HFFc6 (cell line): ENCODE results near the gene SEMA3D. TPM values are rescaled to one million over a fixed set of nuclear protein-coding genes. Genes with fewer than 3 reads are reported as not detected.

Experiments
- DNase-seq: peaks from one replicate; pipeline ENCODE4 v3.0.0-alpha.2; 2018
- H3K27ac Mint-ChIP-seq: 2 replicates; pipeline ENCODE4 v1.8.0; 2020; ENCODE audit warnings: mild to moderate bottlenecking, mixed read lengths
- H3K27me3 Mint-ChIP-seq: 2 replicates; pipeline ENCODE4 v1.8.0; 2021; ENCODE audit warnings: mild to moderate bottlenecking, moderate library complexity, mixed read lengths; ENCODE audit not compliant: insufficient read depth
- H3K36me3 Mint-ChIP-seq: 2 replicates; pipeline ENCODE4 v1.8.0; 2021; ENCODE audit warnings: low read depth, mixed read lengths
- H3K4me1 Mint-ChIP-seq: 2 replicates; pipeline ENCODE4 v1.8.0; 2020; ENCODE audit warnings: low read depth, mixed read lengths
- H3K4me3 Mint-ChIP-seq: 2 replicates; pipeline ENCODE4 v1.8.0; 2020; ENCODE audit warnings: mild to moderate bottlenecking, moderate library complexity, mixed read lengths
- H3K9me3 Mint-ChIP-seq: 2 replicates; pipeline ENCODE4 v1.8.0; 2020; ENCODE audit warnings: mild to moderate bottlenecking, mixed read lengths
- total RNA-seq, 6 experiments: library from RNA; stranded (reverse); fragmentation: NEBNext Ultra II Directional; extraction: Animal tissue kit (Norgen Biotek cat#: 25700); gene quantifications; 2 replicates in 1 of 6; 3 replicates in 5 of 6; pipeline ENCODE4 v1.2.3, GENCODE V29; 2021
- TF ChIP-seq, protein P1 (sequence below): fragments of 200-600 bp; sonication (generic); IDR thresholded peaks from 2 replicates; pipeline ENCODE4 v1.5.0; 2021; ENCODE audit warnings: antibody characterized with exemption, mild to moderate bottlenecking

The SEMA3D gene
- total RNA-seq, 6 experiments from 2014 or later = 16.5 to 23.7 (median 22.4) TPM

DNA sequence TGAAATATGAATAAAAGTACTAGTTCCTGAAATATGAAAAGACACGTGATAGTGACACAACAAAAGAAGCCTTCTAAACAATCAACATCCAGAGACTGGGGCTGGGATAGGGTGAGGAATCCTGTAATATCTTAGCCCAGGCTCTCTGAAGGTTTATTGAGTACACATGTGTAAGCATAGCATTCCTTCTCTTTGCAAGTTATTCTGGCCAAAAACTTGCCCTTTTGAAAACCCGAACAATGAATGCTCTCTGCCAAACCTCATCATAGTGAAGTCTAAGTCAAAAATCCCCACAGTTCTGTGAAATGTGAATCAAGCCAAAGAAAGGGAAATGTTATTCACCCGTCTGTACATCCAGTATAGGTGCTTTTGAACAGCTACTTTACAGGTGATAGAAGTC lies 11.6 kb downstream of the SEMA3D start:
- H3K4me1 Mint-ChIP-seq = peaks cover 62% of the 10 kb centered on the region
- peaks cover 32% of the 10 kb centered on the region for H3K36me3 Mint-ChIP-seq
- TF ChIP-seq, protein P1, sequence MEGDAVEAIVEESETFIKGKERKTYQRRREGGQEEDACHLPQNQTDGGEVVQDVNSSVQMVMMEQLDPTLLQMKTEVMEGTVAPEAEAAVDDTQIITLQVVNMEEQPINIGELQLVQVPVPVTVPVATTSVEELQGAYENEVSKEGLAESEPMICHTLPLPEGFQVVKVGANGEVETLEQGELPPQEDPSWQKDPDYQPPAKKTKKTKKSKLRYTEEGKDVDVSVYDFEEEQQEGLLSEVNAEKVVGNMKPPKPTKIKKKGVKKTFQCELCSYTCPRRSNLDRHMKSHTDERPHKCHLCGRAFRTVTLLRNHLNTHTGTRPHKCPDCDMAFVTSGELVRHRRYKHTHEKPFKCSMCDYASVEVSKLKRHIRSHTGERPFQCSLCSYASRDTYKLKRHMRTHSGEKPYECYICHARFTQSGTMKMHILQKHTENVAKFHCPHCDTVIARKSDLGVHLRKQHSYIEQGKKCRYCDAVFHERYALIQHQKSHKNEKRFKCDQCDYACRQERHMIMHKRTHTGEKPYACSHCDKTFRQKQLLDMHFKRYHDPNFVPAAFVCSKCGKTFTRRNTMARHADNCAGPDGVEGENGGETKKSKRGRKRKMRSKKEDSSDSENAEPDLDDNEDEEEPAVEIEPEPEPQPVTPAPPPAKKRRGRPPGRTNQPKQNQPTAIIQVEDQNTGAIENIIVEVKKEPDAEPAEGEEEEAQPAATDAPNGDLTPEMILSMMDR = no peak
- H3K4me3 Mint-ChIP-seq = no peak overlapping the region
- no peak overlapping the region for H3K27ac Mint-ChIP-seq
- H3K27me3 Mint-ChIP-seq = peaks cover 2% of the 10 kb centered on the region
- no peak for DNase-seq
- peaks cover 26% of the 10 kb centered on the region for H3K9me3 Mint-ChIP-seq

DNA sequence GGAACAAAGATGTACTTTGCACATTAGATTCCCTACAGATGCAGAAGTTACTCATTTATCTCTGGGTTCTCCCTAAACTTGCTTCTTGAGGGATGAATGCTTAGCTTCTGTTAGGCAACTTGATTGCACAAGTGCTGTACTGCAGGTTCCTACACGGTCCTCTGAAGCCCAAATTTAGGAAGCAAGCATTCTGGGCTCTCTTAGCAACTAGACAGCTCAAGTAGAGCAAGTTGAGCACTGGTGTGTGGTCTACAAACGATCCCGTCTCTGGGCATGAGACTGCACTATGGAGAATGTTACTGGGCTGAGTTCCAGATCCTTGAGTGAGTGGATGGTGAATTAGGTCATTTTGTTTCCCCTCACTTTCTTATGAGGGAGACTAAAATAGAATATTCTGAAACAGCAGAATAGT lies 14.3 kb downstream of the SEMA3D start:
- Mint-ChIP-seq H3K4me3 (peak overlapping the region; percentile 67), H3K4me1 (peaks cover 62% of the 10 kb centered on the region), H3K27ac (peak overlapping the region; percentile 77), H3K27me3 (no peaks in the 10 kb centered on the region; the same call in 1 of the 2 replicates), H3K36me3 (peaks cover 9% of the 10 kb centered on the region), H3K9me3 (no peaks in the 10 kb centered on the region)
- TF ChIP-seq, protein P1 = no peak
- DNase-seq = peak; percentile 83

DNA sequence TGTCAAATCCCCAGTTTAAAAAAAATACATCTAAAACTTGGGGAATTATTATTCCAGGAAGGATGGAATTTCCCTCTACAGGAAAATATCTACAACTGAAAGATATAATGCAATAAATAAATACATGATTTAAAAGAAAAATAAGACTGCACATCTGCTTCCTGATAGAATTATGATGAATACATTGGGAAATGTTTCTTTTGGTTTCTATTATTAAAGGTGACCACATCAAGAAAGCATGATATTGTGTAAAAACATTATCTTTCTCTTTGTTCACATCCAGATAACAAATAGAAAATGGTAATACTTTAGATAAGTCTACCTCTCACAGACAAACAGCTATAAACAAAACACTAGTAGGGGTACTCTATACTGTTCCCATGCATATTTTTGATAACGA lies 19.2 kb downstream of the SEMA3D start:
- TF ChIP-seq, protein P1 = no peak
- H3K27ac Mint-ChIP-seq = no peak overlapping the region
- H3K36me3 Mint-ChIP-seq = no peaks in the 10 kb centered on the region
- no peaks in the 10 kb centered on the region for H3K27me3 Mint-ChIP-seq
- no peaks in the 10 kb centered on the region for H3K9me3 Mint-ChIP-seq
- H3K4me1 Mint-ChIP-seq = peaks cover 30% of the 10 kb centered on the region
- H3K4me3 Mint-ChIP-seq = no peak overlapping the region
- no peak for DNase-seq

DNA sequence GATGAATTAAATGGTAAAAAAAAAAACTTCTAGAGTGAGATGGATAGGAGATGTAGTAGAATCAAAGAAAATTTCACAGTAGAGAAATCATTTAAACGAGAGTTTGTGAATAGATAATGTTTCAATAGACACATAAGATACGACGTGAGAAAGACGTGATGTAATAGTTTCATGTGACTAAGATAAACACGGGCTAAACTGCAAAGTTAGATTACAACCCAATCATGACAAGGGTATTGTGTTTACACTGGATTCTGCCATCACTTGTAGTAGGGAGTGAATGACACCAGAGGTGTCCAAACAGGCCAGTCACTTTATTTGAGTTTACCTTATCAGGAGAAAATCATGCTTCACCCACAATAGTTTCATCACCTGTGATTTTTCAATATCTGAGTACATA lies 21.6 kb downstream of the SEMA3D start:
- TF ChIP-seq, protein P1 = no peak
- H3K9me3 Mint-ChIP-seq = no peaks in the 10 kb centered on the region
- H3K4me3 Mint-ChIP-seq = no peak overlapping the region
- peaks cover 46% of the 10 kb centered on the region for H3K4me1 Mint-ChIP-seq
- no peaks in the 10 kb centered on the region for H3K27me3 Mint-ChIP-seq
- H3K27ac Mint-ChIP-seq = no peak overlapping the region
- DNase-seq = no peak
- no peaks in the 10 kb centered on the region for H3K36me3 Mint-ChIP-seq

DNA sequence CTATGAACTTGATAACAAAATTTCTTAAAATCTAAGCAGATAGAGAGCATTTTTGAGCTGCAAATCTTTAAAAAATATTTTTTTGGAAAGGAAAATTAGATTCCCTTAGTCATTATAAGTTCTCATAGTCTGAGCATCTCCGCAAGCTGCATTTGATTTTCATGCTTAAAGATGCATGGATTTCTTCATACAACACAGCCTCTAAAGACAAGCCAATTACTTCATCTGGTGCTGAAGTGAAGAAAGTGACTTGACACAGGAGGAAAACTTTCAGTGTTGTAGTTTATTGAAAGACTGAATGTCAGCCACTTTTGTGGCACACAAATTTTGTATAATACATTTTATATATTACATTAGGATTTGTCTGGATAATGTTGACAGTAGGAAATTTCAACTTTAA lies 22.5 kb downstream of the SEMA3D start:
- Mint-ChIP-seq H3K4me3 (no peak overlapping the region), H3K9me3 (peaks cover 2% of the 10 kb centered on the region), H3K27me3 (no peaks in the 10 kb centered on the region), H3K36me3 (peaks cover 2% of the 10 kb centered on the region), H3K27ac (no peak overlapping the region), H3K4me1 (peaks cover 48% of the 10 kb centered on the region)
- DNase-seq = no peak
- TF ChIP-seq, protein P1 = no peak

DNA sequence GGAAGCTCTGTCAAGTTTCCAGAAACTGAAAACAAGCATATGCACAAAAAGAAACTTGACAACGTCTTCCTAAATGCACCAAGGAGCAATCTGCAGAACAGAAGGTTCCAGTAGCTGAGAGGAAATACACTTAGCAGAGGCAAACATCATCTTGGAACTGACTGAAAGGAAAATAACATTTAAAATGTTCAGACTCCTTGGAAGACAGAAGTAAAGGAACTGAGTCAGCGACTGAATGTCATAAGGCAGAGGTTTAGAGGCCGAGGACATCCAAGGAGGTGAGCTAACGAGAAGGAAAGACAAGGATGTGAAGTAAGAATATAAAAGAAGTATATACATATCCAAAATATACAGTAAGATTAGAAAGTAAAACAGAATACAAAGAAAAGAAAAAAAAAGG lies 24.1 kb downstream of the SEMA3D start:
- Mint-ChIP-seq H3K27me3 (no peaks in the 10 kb centered on the region; the same call in 1 of the 2 replicates), H3K36me3 (peaks cover 18% of the 10 kb centered on the region), H3K4me3 (peak overlapping the region; percentile 81), H3K9me3 (peaks cover 18% of the 10 kb centered on the region), H3K27ac (peak overlapping the region; percentile 69), H3K4me1 (peaks cover 53% of the 10 kb centered on the region)
- TF ChIP-seq, protein P1 = no peak
- no peak for DNase-seq
